ACHN (cell line): ENCODE measurements around the gene LHX3.

Experiments
- DNase-seq: peaks from one replicate; pipeline ENCODE4 v3.0.0-alpha.2; 2015
- in situ Hi-C: cut with HindIII; loops from 2 replicates; pipeline ENCODE4 v1.10.0; 2017; ENCODE audit warnings: low sequenced_read_pairs, low pct_ligation_motif_present, low pct_unique_long_range_greater_than_20kb

Gene LHX3

DNA sequence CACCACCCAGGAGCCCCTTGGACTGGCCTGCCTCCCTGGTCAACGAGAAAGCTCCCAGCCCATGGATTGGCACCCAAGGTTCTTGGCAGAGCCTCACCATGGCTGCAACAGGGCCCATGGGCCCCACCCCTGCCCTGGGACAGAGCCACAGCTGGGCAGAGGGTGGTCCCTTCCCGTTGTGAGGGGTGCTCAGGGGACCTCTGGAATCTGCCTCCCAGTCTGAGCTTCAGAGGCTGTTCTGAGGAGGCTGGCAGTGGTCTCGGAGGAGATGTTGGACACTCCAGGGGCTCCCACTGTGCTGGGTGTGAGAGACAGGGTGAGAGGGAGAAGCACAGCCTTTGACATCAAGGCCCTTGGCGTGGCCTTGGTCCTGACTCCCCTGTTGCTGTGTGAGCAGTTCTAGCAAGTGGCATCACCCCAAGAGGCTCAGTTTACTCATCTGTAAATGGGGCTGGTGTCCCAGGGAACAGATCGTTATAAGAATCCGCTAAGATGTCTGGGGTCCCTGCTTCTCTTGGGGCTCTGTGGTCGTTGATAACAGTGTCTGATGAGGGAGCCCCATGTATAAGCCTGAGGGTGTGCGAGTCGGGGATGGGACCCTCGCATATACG lies 33.0 kb downstream of the LHX3 start:
- in situ Hi-C loops: no loop called here
- no peak for DNase-seq

DNA sequence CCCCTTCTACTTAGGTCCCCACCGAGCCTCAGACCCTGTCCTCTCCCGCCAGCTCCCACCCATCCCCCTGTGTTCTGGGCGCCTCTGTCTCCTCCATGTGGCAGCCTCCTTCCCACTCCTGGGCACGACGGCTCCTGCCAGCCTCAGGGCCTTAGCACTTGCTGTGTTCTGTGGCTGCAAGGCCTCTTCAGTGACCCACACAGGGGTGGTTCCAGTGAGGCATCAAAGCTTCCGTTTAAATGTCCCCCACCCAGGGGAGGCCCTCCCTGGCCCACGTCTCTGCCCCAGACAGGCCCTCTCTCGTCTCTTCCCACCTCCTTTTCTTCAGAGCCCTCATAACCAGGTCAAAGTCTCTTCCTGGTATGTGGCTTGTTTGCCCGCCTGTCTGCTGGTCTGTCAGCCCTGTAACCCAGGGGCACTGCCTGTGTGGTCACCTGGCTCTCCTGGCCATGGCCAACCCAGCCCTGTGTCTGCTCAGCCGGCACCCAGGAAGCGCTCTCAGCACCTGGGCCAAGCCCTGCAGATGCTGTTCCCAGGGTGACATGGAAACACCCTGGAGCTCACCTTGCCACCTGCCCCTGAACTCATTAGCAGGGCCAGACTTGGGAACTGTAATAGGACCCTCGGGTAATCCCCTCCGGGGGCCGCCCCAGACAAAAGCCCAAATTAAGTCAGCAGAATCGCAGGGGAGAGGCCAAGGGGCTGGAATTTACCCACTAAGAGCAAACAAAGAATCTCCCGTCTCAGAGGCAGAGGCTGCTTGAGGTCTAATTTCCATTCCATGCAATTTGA lies 33.7 kb downstream of the LHX3 start:
- in situ Hi-C loops: no loop called here
- no peak for DNase-seq

DNA sequence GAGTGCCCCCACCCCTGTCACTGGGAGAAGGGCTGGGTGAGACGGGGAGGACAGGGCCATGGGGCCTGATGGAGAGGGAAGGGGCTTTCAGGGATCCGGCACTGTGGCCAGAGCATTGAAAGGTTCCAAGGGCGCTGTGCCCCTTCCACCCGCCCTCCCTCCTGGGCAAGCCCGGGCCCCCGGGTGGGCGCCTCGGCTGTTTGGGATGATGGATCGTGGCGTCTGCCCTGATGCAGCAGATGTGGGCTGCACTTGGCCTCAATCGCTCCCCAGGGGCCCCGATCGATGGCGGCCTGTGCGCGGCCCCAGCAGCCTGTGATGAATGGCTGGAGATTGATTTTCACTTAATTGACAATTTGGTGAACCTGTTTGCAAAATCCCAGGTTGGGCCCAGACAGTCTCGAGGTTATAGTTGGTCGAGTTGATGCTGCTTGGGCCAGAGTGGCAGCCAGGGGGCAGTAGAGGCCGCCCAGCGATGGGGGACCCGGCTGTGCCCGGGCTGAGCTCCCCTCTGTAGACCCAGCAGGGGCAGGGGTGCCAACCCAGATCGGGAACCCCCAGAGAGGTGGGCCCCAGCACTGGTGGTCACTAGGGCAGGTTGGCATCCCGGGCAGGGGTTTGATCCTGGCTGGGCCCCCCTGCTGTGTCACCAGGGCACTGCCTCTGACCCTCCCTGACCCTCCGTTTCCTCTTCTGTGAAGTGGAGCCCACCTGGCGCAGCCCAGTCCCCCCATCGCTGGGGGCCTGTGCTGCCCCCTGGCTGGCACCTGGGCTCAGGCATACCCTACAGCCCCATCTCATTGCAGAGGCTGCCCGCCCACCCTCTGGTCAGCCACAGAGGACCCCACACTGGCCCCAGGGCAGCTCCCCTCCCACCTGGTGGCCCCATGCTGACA lies 34.7 kb downstream of the LHX3 start:
- in situ Hi-C loops: no loop called here
- peak; percentile 19 for DNase-seq

DNA sequence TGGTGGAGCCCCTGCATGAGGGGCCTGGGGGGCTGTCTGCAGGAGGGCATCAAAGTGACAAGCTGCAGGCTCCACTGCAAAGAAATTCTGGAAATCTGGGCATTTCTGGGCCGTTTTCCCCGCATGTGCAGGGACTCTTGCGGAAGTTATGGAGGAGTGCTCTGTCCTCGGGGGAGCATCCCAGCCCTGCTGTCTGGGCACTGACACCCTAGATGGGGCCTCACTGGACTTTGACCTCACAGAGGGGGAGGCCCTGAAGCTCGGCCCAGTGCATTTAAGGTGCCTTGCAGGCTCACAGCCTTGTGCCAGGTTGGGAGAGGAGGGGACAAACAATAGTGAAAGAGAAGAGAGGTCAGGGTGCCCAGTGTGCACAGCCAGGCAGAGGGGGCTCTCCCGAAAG lies 35.4 kb downstream of the LHX3 start:
- DNase-seq: no peak
- in situ Hi-C loops: no loop called here

DNA sequence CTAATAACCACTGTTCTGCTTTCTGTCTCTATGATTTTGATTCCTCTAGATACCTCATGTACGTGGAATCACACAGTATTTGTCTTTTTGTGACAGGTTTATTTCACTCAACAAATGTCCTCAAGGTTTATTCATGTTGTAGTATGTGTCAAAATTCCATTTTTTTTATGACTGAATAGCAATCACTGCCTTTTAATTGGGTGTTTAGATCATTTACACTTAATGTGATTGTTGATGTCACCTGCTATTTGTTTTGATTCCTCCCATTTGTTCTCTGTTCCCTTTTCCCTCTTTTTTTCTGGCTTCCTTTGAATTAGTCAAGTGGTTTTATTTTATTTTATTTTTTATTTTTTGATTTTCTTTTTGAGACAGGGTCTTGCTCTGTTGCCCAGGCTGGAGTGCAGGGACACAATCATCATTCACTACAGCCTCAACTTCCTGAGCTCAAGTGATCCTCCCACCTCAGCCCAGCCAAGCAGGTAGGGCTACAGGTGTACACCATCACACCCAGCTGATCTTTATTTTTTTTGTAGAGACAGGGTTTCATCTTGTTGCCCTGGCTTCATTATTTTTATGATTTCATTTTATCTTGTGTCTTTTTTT lies 41.6 kb downstream of the LHX3 start:
- no peak for DNase-seq
- in situ Hi-C loops: no loop called here

DNA sequence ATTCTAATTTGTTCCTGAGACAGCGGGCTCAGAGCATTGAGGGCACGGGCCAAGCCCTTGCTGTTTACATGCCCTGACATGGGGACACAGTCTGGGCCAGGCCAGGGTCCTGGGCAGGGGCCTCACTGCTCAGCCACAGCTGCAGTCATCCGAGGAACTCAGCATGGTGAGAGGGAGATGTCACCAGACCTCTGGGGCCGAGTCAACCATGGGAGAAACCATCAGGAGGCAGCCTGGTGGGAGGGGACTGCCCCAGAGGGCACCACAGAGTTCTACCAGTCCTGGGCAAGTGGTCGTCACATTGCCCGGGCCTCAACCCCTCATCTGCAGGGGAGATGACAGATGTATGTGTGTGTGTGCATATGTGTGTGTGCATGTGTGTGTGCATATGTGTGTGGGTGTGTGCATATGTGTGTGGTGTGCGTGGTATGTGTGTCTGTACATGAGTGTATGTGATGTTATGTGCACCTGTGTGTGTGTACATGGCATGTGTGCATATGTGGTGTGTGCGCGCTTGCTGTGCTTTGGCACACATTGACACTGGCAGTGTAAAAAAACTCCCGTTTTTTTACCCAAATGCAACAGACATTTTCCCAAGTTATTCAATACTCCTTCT lies 43.8 kb downstream of the LHX3 start:
- in situ Hi-C loops: no loop called here
- DNase-seq: no peak

DNA sequence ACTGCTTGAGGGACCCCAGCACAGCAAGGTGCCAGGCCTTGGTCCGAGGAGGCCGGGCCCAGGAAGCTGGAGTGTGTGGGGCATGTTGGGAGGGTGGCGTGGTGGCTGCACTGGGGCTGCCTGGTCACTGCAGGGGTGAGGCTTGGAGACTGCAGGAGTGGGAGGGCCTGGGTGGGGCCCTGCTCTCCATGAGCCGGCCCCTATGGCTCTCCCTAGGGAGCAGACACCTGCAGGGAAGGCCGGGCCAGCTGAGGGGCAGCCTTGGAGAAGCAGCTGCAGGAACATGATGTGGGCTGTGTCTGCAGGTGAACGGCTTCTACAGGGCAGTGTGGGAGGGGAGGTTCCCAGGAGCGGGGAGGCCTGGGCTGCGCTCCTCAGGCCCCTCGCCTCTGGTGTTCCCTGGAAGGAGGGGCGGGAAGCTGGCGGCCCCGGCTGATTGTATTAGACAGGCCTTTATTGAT lies 44.5 kb downstream of the LHX3 start:
- in situ Hi-C loops: no loop called here
- no peak for DNase-seq

DNA sequence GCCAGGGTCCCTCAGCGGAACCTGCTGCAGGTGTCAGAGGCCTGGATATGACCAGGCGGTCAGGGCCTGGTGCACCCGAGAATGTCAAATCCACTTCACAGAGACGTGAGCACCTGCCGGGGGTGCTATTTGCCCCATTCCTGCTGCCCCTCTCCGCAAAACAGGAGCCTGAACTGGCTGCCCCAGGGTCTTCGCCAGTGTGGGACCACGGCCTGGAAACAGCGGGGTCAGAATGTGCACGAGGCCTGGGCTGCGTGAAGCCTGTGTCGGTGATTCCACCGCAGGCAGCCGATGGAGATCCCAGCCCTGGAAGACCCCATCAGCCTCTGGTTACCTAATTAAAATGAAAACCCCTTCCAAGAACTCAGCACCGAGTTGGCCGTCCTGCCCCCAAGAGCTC lies 45.1 kb downstream of the LHX3 start:
- in situ Hi-C loops: no loop called here
- DNase-seq: no peak

DNA sequence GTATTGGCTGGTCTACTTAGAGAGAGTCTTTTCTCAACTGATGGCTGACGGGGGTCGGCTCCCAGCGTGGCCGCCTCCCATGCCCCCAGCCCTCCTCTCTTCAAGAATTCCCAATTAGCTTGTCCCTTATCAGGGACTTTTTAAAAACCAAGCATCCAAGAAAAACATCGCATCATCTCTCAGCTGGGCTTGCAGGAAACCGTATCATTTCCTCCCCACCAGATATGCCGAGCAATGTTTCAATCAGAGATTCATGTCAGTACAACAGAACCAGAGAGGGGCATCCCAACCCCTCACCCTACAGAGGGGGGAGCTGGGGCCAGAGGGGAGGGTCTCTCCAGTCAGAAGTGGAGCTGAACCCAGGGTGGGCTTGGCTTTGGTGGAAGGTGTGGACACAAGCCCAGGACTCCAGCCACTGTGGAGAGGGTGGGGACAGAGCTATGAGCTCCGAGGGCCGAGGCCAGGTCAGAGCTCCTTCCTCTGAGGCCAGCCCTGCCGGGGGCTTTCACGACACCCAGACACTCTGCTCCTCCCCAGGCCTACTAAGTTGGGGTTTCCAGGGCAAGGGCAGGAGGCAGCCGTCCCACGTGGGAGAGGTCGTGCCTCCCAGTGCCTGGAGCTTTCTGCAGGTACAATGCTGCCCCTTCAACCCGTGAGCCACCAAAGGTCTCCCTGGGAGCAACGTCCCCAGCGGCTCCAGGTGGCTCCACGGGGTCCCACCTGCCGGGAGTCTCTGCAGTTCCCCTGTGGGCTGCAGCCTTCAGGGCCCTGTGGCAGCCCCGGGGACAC lies 47.3 kb downstream of the LHX3 start:
- in situ Hi-C loops: no loop called here
- no peak for DNase-seq

DNA sequence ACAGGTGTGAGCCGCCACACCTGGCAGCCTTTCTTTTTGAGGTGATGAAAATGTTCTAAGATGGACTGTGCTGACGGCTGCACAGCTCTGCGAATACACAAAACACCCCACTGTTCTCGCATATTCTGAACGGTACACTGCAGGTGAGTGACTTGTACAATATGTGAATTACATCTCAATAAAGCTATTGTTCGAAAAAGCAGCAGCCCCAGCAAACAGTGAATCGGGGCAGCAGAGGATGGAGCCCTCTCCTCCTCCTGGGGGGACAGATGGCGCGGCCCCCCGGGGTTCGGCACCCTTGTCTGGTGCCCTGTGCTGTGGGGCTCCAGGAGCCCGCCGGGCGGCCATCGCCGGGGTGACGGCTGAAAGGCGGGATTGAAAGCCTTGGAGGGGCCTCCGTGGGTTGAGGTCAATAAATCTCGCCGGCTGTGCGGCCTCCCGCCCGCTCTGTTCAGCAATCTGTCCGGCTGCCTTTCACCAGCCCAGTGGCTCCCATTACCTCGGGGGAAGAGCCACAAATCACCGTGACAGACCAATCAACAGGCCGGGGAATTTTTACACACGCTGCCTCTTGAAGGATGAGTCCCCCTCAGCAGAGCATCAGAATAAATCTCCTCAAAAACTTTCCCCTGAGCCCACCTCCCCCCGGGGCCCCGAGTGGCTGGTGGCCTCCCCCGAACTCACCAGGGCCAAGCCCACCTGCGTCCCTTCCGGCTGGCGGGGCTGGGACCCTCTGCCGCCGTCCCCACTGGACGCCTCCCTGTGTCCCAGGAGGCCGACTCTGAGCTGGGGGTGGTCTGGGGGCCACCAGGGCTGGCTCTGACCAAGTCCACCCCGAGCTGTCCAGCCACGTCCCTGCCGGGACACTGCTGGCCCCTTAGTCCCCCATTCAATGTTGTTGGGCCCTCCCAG lies 48.5 kb downstream of the LHX3 start:
- no peak for DNase-seq
- in situ Hi-C loops: no loop called here

DNA sequence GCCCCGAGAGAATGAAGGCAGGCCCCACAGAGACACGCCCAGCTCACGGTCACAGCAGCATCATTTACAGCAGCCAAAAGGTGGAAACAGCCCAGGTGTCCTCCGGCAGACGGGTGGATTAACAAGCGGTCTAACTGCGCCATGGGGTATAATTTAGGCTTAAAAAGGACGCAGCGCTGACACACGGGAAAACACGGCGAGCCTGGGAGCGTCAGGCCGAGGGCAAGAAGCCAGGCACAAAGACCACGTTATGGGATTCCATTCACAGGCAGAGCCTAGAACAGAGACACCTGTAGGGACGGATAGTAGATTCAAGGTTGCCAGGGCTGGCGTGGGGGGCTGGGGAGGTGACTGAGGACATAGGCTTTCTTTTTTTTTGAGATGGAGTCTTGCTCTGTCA lies 49.4 kb downstream of the LHX3 start:
- in situ Hi-C loops: no loop called here

DNA sequence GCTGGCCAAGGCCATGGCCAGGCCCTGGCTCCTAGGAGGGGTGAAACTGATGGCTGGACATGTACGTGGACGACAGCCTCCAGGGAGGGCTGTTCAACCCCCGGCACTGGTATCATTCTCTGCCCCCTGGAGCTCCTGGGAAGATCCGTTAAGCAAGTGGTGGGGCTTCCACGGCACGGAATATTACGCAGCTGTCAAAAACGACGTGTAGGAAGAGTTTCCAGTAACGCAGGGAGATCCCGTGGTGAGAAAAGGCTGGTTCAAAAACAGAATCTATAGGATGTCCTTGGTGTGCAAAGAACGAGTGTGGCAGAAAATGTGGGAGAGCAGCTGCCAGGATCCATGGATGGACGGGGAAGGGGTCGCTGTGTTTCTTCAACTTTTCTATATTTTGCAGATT lies 50.0 kb downstream of the LHX3 start:
- DNase-seq: no peak
- in situ Hi-C loops: no loop called here

More for the DNA sequence above, 49.4 kb downstream of the LHX3 start:
- DNase-seq: no peak

DNA sequence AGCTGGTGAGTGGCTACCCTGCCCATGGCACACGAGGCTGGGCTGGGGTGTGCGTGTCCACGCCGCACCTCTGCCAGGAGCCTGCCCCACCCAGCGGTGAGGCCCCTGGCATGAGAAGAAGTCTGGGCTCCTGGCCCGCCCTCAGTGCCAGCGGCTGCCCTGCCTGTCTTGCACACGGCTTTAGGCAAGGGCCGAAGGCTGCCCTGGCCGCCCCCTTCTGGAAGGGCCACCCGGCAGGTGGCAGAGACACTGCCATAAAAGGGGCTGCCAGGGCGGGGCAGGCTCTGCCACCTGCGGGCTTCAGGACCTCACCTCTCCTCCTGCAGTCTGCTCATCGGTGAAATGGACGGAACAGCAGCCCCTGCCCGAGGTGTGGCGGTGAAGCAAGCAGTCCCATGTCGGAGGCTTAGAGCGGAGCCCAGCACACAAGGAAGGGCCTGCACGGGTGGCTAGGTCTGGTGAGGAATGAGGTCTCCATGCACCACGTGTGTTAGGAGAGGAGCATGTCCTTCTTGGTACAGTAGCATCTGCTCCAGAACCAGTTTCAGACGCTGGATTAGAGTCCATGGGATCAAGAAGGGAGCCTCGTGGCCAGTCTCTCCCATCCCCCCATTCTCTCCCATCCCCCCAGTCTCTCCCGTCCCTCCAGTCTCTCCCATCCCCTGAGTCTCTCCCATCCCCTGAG lies 51.4 kb downstream of the LHX3 start:
- DNase-seq: no peak
- in situ Hi-C loops: no loop called here

DNA sequence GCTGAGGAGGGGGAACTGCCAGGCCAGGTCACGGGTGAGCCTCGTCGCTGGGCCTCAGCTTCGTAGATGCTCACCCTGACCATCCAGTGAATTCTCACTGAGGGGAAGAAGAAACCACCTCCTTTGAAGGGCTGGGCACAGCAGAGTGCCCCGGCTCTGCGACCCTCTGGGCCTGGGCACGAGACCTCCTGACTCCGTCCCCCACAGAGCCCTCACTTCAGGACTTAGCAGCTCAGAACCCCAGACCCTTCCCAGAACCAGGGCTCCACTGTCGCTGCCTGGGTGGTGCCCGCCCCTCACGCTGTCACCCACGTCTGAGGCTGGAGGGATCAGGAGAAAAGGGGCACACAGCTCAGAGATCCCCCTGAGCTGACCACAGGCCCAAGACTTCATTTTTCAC lies 52.0 kb downstream of the LHX3 start:
- in situ Hi-C loops: no loop called here
- no peak for DNase-seq

DNA sequence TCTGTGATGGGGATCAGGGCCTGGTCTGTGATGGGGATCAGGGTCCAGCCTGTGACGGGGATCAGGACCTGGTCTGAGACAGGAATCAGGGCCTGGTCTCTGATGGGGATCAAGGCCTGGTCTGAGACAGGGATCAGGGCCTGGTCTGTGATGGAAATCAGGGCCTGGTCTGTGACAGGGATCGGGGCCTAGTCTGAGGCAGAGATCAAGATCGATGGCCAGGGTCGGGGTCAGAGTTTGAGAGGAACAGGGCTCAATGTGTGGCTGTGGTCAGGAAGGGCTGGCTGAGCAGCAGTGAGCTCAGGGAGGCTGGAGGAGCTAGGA lies 52.4 kb downstream of the LHX3 start:
- no peak for DNase-seq
- in situ Hi-C loops: no loop called here

DNA sequence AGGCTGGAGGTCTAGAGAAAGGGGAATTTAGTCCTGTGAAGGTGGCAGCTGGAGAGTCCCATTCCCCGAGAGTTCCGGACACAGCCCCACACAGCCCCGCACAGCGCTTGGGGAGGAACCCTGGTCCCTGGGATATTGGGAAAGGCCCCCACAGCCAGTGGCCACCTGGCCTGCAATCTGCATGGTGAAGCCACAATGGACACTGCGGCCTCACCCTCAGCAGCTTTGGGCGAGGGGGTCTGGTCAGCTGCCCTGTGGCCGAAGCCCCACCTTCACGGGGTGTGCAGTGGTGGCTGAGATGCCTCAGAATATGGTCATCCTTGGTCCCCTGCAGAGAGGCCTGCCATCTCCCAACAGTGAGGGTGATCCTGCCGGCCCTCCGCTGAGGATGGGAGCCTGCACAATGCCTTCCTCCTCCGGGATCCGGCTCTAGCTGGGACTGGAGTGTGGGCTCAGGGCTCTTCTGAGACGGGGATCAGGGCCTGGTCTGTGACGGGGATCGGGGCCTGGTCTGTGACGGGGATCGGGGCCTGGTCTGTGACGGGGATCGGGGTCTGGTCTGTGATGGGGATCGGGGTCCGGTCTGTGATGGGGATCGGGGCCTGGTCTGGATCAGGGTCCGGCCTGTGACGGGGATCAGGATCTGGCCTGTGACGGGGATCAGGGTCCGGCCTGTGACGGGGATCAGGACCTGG lies 52.9 kb downstream of the LHX3 start:
- in situ Hi-C loops: no loop called here
- DNase-seq: no peak
